ENCODE measurements around the gene PRKAA1.
A peak's percentile ranks its signal among the peaks of the same experiment; 100 is the strongest.
"Not testable (repeated sequence)": the region's sequence is repeated elsewhere in the genome, so short reads cannot be mapped to it uniquely, and the experiment has no call there.

The PRKAA1 gene

DNA sequence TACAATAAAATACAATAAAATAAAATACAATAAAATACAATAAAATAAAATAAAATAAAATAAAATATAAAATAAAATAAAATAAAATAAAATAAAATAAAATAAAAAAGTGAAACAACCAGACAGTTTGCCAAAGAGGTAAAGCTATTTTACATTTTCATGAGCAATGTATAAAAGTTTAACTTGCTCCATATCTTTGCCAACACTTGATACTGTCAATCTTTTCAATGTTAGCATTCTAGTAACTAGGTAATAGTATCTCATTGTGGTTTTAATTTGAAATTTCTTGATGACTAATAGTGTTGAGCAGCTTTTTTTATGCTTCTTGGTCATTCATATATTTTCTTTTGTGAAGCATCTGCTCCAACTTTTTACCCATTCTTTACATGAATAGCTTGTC, 59.7 kb downstream of the PRKAA1 start:
- DNase-seq: no peak
- H3K27ac Mint-ChIP-seq: no peak overlapping the region
- no peak overlapping the region for H3K4me3 Mint-ChIP-seq
- H3K9me3 Mint-ChIP-seq: peaks cover 2% of the 10 kb centered on the region
- H3K36me3 Mint-ChIP-seq (ENCODE audit: low read depth): peaks cover 47% of the 10 kb centered on the region
- H3K4me1 Mint-ChIP-seq (ENCODE audit: low read depth): peaks cover 32% of the 10 kb centered on the region
- H3K27me3 Mint-ChIP-seq: no peaks in the 10 kb centered on the region

DNA sequence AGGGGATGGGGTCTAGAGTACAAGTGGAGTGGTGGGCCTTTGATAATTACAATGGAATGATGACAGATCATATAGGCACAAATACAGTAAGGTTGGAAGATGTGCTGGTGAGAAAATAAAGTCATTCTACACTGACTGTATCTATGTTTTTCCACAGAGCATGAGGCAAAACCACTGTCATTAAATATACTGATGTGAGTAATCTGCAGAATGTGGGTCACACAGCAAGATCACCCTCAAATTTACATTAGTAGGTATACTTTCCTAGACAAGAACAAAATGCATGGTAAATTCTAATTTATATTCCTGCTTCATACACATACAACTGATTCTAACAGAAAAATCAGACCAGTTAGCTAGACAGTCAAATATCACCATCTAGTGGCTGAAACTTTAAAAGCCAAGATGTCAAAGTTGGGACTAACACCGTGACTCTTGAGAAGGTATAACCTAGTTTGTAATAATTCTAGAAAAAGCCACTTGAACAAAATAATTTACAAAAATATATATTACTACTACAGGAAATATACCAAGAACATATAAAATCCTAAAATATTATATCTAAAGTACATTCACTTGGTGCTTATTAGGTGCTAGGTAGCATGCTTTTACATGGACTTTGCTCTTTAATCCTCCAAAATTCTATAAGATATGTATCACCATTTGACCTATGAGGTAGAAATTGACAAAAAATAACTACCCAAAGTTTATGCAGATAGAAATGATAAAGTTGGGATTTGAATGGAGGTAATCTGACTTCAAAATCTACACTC, 61.9 kb downstream of the PRKAA1 start:
- no peak for DNase-seq
- Mint-ChIP-seq H3K27me3 (no peaks in the 10 kb centered on the region), H3K4me3 (no peak overlapping the region), H3K27ac (peak overlapping the region; percentile 22), H3K36me3 (ENCODE audit: low read depth) (peaks cover 41% of the 10 kb centered on the region), H3K9me3 (peaks cover 2% of the 10 kb centered on the region), H3K4me1 (ENCODE audit: low read depth) (peaks cover 31% of the 10 kb centered on the region)

DNA sequence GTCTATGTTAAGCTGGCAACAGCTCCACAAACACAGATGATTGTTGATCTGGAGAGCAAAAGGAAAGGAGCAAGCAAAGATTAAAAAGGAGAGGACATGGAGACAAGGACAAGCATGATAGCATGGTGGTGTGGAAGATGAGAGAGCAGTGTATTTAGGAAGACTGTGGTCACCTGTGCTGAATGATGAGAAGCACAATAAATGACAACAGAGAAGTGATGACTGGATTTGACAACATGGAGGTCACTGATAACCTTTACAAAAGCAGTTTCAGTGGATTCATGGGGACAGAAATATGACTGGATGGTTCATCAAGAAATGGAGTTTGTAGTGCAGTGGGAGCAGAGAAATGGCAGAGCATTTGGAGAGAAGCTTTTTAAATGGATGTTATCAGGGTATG, 62.6 kb downstream of the PRKAA1 start:
- no peak for DNase-seq
- peaks cover 36% of the 10 kb centered on the region for H3K36me3 Mint-ChIP-seq (ENCODE audit: low read depth)
- no peak overlapping the region for H3K4me3 Mint-ChIP-seq
- no peaks in the 10 kb centered on the region for H3K9me3 Mint-ChIP-seq
- peak overlapping the region; percentile 22 for H3K27ac Mint-ChIP-seq
- peaks cover 35% of the 10 kb centered on the region for H3K4me1 Mint-ChIP-seq (ENCODE audit: low read depth)
- no peaks in the 10 kb centered on the region for H3K27me3 Mint-ChIP-seq

DNA sequence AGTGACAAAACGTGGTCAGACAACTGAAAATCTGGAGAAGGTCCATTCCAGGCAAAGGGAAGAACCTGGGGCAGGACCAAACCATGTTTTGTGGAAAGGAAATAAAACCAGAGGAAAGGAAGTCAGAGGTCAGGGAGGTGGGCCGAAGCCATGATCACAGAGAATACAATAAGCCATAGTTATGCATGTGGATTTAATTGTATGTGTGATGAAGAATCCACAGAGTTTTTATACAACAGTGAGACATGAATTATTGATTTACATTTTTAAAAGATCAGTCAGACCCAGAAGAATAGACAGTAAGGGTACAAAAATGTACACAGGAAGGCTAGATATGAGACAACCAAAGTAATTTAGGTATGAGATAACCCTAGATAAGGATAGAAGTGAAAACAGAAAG, 63.2 kb downstream of the PRKAA1 start:
- no peak for DNase-seq
- Mint-ChIP-seq H3K36me3 (ENCODE audit: low read depth) (peaks cover 30% of the 10 kb centered on the region), H3K9me3 (no peaks in the 10 kb centered on the region), H3K4me3 (no peak overlapping the region), H3K27ac (peak overlapping the region; percentile 22), H3K27me3 (no peaks in the 10 kb centered on the region), H3K4me1 (ENCODE audit: low read depth) (peaks cover 38% of the 10 kb centered on the region)

DNA sequence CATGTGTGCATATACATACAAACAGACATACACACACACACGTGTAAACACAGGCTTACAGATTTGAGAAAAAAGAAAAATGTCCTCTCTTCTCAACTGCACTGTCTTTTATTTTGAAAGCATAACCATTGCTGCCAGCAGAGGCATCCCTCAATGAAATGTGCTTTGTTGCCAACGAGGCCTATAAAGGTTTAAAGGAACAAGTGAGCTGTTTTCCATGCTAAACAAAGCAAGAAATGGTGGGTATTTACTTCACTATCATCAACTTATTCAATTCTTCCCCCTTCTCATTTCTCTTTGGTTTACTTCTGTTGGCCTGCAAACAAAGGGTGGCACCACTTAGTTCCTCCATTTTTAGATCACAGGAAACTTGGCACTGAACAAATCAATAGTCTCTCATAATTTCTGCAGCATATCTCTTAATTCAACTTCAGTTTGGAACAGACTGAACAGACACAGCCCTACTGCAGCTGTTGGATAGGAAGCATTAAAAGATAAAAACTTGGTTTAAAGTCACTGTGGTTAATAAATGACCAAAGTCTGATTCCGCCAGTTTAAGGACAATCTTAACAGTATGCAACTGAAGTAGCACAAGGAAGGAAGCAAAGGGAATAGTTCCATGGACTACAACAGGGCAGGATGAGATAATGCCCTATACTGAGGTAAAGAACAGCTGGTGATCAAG, 64.2 kb downstream of the PRKAA1 start:
- peaks cover 25% of the 10 kb centered on the region for H3K36me3 Mint-ChIP-seq (ENCODE audit: low read depth)
- peak overlapping the region; percentile 30 for H3K27ac Mint-ChIP-seq
- peaks cover 38% of the 10 kb centered on the region for H3K4me1 Mint-ChIP-seq (ENCODE audit: low read depth)
- H3K9me3 Mint-ChIP-seq: no peaks in the 10 kb centered on the region
- no peak for DNase-seq
- no peaks in the 10 kb centered on the region for H3K27me3 Mint-ChIP-seq
- no peak overlapping the region for H3K4me3 Mint-ChIP-seq

DNA sequence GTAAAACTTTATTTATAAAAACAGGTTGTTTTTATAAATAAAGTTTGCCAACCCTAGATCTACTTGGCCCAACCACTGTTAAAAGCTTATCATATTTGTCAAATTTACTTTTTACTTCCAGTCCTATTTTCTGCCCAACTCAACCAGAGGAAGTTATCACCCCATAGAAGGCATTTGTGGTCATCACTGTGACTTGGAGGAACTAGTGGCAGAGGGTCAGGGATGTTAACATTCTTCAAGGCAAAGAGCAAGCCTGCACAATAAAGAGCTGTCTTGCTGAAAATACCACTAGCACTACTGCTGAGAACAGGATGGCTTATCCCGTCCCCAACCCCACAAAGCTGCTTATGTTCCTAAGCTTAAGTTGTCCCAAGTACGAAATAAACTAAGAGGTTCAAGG, 64.7 kb downstream of the PRKAA1 start:
- H3K36me3 Mint-ChIP-seq (ENCODE audit: low read depth): peaks cover 23% of the 10 kb centered on the region
- no peaks in the 10 kb centered on the region for H3K9me3 Mint-ChIP-seq
- H3K27ac Mint-ChIP-seq: no peak overlapping the region
- H3K4me3 Mint-ChIP-seq: no peak overlapping the region
- no peaks in the 10 kb centered on the region for H3K27me3 Mint-ChIP-seq
- peaks cover 37% of the 10 kb centered on the region for H3K4me1 Mint-ChIP-seq (ENCODE audit: low read depth)
- no peak for DNase-seq

DNA sequence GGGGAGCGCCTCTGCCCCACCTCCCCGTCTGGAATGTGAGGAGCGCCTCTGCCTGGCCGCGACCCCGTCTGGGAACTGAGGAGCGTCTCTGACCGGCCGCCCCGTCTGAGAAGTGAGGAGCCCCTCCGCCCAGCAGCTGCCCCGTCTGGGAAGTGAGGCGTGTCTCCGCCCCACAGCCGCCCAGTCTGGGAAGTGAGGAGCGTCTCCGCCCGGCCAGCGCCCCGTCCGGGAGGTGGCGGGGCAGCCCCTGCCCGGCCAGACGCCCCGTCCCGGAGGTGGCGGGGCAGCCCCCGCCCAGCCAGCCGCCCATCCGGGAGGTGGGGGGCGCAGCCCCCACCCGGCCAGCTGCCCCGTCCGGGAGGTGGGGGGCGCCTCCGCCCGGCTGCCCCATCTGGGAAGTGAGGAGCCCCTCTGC, 75.7 kb downstream of the PRKAA1 start:
- H3K4me3 Mint-ChIP-seq; H3K27ac Mint-ChIP-seq; H3K4me1 Mint-ChIP-seq (ENCODE audit: low read depth); DNase-seq; H3K27me3 Mint-ChIP-seq: not testable (repeated sequence)
- peaks cover 59% of the 10 kb centered on the region for H3K36me3 Mint-ChIP-seq (ENCODE audit: low read depth)
- peaks cover 10% of the 10 kb centered on the region for H3K9me3 Mint-ChIP-seq

DNA sequence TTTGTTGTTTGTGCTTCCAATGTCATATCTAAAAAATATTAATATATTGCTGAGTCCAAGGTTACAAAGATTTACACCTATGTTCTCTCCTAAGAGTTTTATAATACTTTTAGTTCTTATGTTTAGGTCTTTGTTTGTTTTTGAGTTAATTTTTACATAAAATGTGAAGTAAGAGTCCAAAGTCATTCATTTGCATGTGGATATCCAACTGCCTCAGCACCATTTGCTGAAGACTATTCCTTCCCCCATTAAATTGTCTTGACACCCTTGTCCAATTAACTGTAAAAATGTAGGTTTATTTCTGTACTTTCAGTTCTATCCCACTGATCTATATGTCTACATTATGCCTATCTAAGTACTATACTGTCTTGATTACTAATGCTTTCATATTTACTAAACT, 78.1 kb downstream of the PRKAA1 start:
- H3K27ac Mint-ChIP-seq: no peak overlapping the region
- no peak for DNase-seq
- H3K4me3 Mint-ChIP-seq: no peak overlapping the region
- peaks cover 10% of the 10 kb centered on the region for H3K9me3 Mint-ChIP-seq
- H3K4me1 Mint-ChIP-seq (ENCODE audit: low read depth): peaks cover 20% of the 10 kb centered on the region
- H3K36me3 Mint-ChIP-seq (ENCODE audit: low read depth): peaks cover 60% of the 10 kb centered on the region
- no peaks in the 10 kb centered on the region for H3K27me3 Mint-ChIP-seq

DNA sequence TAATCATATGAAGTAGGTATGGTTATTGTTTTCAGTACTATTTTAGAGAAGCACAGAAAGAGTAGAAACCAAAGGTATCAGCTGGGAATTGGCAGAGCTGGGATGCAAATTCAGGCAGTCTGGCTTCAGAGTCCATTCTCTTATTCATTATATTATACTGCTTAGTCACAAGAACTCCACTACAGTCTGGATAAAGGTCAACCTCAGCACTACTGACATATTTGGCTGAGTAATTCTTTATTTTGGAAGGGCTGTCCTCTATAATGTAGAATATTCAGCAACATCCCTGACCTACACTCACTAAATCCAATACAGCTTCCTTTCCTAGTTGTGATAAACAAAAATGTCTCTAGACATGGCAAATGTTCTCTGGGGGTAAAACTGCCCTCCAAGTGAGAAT, 80.9 kb downstream of the PRKAA1 start:
- Mint-ChIP-seq H3K27me3 (no peaks in the 10 kb centered on the region), H3K4me3 (no peak overlapping the region), H3K36me3 (ENCODE audit: low read depth) (peaks cover 54% of the 10 kb centered on the region), H3K4me1 (ENCODE audit: low read depth) (peaks cover 20% of the 10 kb centered on the region), H3K27ac (no peak overlapping the region), H3K9me3 (peaks cover 10% of the 10 kb centered on the region)
- DNase-seq: no peak

DNA sequence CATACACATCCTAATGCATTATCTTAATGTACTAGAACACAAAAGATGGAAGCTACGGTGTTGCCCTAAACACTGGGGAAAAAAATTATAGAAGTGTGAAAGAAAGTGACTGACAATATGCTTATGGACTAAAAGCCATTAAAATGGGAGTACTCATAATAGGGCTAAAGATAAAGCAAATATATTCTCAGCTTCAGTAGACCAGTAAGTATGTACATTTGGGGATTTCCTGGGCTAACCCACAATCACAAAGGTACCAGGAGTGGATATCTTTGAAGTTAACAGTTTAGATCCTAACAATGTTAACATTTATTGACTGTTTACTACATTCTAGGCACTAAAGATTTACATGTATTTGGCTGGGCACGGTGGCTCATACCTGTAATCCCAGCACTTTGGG, 81.6 kb downstream of the PRKAA1 start:
- Mint-ChIP-seq H3K27ac (peak overlapping the region; percentile 17), H3K27me3 (no peaks in the 10 kb centered on the region), H3K4me3 (no peak overlapping the region), H3K4me1 (ENCODE audit: low read depth) (peaks cover 20% of the 10 kb centered on the region), H3K36me3 (ENCODE audit: low read depth) (peaks cover 55% of the 10 kb centered on the region), H3K9me3 (peaks cover 9% of the 10 kb centered on the region)
- no peak for DNase-seq

DNA sequence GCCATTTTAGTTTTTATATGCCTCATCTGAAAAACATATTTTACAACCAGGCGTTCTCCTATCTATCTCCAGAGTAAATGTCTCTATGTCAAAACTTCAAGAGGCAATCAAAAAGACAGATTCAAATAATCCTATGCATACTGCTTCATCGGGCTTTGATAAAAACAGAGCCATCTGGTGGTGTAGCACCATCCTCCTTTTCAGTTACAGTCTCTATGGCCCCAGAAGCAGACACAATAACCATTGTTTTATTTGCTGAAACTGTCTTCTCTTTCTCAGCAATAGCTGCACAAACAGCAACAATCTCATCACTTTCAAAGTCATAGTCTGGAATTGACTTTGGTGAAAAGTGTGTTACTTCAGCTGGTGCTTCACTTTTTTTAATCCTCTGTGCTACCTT, 82.2 kb downstream of the PRKAA1 start:
- peaks cover 18% of the 10 kb centered on the region for H3K4me1 Mint-ChIP-seq (ENCODE audit: low read depth)
- H3K4me3 Mint-ChIP-seq: no peak overlapping the region
- peaks cover 55% of the 10 kb centered on the region for H3K36me3 Mint-ChIP-seq (ENCODE audit: low read depth)
- peaks cover 3% of the 10 kb centered on the region for H3K9me3 Mint-ChIP-seq
- peak overlapping the region; percentile 17 for H3K27ac Mint-ChIP-seq
- DNase-seq: no peak
- H3K27me3 Mint-ChIP-seq: no peaks in the 10 kb centered on the region

DNA sequence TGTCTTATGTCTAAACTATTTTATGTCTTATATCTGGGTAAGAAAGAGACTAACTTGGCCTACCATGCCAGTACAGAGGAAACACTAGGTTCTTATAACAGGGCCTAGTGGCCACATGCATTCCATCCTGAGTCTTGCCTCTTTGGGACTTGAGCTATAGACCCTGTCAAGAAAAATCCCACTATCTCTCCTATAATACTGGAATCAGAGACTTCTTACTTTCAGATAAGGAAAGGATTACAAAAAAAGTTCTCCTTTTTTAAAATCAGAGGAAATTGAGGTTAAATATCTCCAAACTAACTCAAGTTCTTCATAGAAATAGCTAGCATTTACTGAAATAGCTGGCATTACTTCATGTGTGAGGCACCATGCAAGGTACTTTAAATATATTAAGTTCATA, 84.2 kb downstream of the PRKAA1 start:
- Mint-ChIP-seq H3K4me1 (ENCODE audit: low read depth) (peaks cover 17% of the 10 kb centered on the region), H3K36me3 (ENCODE audit: low read depth) (peaks cover 52% of the 10 kb centered on the region), H3K4me3 (no peak overlapping the region), H3K9me3 (peaks cover 3% of the 10 kb centered on the region), H3K27me3 (no peaks in the 10 kb centered on the region), H3K27ac (no peak overlapping the region)
- no peak for DNase-seq

DNA sequence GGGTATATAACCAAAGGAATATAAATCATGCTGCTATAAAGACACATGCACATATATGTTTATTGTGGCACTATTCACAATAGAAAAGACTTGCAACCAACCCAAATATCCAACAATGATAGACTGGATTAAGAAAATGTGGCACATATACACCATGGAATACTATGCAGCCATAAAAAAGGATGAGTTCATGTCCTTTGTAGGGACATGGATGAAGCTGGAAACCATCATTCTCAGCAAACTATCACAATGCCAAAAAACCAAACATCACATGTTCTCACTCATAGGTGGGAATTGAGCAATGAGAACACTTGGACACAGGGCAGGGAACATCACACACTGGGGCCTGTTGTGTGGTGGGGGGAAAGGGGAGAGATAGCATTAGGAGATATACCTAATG, 87.6 kb downstream of the PRKAA1 start:
- H3K4me1 Mint-ChIP-seq (ENCODE audit: low read depth); H3K27ac Mint-ChIP-seq; H3K27me3 Mint-ChIP-seq; H3K4me3 Mint-ChIP-seq; DNase-seq: not testable (repeated sequence)
- H3K9me3 Mint-ChIP-seq: peaks cover 18% of the 10 kb centered on the region
- peaks cover 57% of the 10 kb centered on the region for H3K36me3 Mint-ChIP-seq (ENCODE audit: low read depth)
